Lower leg skin (tissue), 4 donors: ENCODE results near the gene ZNF148. TPM values are rescaled to one million over a fixed set of nuclear protein-coding genes. Genes with fewer than 3 reads are reported as not detected.

Source experiments
- DNase-seq, 2 donors: peaks; one replicate each; pipeline ENCODE4 v3.0.0-alpha.2; 2019; ENCODE audit warnings: low spot score in 2 of 2
- H3K4me3 ChIP-seq: fragments of 200-600 bp; sonication (generic); 2 replicates; pipeline ENCODE4 v1.5.1; 2017; ENCODE audit warnings: mild to moderate bottlenecking, low read depth; ENCODE audit not compliant: poor library complexity, severe bottlenecking
- POLR2A ChIP-seq, 2 donors: fragments of 450-650 bp; IDR thresholded peaks; one replicate each; pipeline ENCODE4 v1.6.1; 2016 to 2017; ENCODE audit warnings: antibody characterized with exemption in 2 of 2, mild to moderate bottlenecking in 1 of 2, moderate library complexity in 1 of 2
- WGBS, 2 donors: methylation state at CpG; one replicate each; pipeline ENCODE4 v1.1.5; 2018; 5-methylcytosine and 5-hydroxymethylcytosine counted together
- intact Hi-C: fragments of 100-400 bp; cut with DNase I; formaldehyde crosslinking; loops from one replicate; pipeline ENCODE4 v1.15.0; 2023; ENCODE audit warnings: low total_unique reads
- total RNA-seq, 4 donors: library from RNA; depleted of rRNA; stranded (reverse); fragments of >200 nt; gene quantifications; one replicate each; pipeline ENCODE4 v1.1.0, GENCODE V29; 2016
- TF ChIP-seq, protein P1 (sequence below), 3 donors: fragments of 450-650 bp; IDR thresholded peaks; one replicate each; pipeline ENCODE4 v1.5.1; 2016; ENCODE audit warnings: antibody characterized with exemption in 3 of 3, mild to moderate bottlenecking in 3 of 3, moderate library complexity in 2 of 3

ZNF148 gene
- total RNA-seq, 4 donors from 2014 or later, result 14.6 to 24.6 (median 17.7) TPM

DNA sequence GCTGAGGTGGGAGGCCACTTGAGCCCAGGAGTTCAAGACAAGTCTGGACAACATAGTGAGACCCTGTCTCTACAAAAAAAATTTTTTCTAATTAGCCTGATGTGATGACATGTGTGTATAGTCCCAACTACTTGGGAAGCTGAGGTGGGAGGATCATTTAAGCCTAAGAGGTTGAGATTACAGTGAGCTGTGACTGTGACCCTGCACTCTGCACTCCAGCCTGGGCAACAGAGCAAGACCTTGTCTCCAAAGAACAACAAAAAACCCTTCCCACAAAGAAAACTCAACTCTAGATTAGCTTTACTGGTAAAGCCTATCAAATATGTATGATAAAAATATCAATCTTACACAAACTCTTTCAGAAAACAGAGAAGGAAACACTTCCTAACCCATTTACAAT lies 68.5 kb downstream of the ZNF148 start:
- TF ChIP-seq, protein P1, sequence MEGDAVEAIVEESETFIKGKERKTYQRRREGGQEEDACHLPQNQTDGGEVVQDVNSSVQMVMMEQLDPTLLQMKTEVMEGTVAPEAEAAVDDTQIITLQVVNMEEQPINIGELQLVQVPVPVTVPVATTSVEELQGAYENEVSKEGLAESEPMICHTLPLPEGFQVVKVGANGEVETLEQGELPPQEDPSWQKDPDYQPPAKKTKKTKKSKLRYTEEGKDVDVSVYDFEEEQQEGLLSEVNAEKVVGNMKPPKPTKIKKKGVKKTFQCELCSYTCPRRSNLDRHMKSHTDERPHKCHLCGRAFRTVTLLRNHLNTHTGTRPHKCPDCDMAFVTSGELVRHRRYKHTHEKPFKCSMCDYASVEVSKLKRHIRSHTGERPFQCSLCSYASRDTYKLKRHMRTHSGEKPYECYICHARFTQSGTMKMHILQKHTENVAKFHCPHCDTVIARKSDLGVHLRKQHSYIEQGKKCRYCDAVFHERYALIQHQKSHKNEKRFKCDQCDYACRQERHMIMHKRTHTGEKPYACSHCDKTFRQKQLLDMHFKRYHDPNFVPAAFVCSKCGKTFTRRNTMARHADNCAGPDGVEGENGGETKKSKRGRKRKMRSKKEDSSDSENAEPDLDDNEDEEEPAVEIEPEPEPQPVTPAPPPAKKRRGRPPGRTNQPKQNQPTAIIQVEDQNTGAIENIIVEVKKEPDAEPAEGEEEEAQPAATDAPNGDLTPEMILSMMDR (IDR thresholded peaks at IDR 0.05), result no peak
- TF ChIP-seq POLR2A (IDR thresholded peaks at IDR 0.05), result no peak
- no peak overlapping the region for H3K4me3 ChIP-seq
- DNase-seq, result no peak
- intact Hi-C loops, result no loop called here

DNA sequence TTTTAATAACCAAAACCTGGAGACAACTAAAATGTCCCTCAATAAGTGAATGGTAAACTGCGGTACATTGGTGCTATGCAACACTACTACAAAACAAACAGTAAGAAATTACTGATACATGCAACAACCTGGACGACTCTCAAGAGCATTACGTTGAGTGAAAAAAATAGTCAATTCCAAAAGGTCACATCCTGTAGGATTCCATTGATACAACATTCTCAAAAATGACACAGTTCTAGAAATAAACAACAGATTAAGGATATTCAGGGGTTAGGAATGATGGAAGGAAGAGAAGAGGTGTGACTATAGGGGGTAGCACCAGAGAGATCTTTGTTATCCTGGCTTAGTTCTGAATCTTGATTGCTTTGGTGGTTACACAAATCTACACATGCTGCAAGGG lies 72.2 kb downstream of the ZNF148 start:
- no peak overlapping the region for H3K4me3 ChIP-seq
- no peak for DNase-seq
- 76 to 77% methylated on average over 3 of the region's 3 CpGs for WGBS, 2 donors
- intact Hi-C loops, result no loop called here
- TF ChIP-seq, protein P1 (IDR thresholded peaks at IDR 0.05), result no peak
- TF ChIP-seq POLR2A (IDR thresholded peaks at IDR 0.05), result no peak

DNA sequence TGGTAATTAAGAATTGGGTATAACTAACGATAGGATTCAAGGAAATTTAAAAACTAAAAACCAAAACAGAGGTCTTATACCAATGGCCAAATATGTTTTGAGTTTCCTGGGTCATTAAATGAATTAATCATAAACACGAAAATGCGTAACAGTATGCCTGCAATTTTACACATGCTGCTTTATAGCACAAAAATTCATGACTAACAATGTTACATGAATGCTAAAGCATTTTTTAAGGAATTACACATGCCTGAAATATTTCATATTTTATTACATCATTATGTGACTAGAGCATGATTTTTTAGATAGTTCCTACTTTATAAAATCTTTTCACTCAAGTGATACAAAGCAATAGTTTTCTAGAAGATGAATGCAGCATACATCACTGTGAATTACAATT lies 74.7 kb downstream of the ZNF148 start:
- intact Hi-C loops, result no loop called here
- TF ChIP-seq, protein P1 (IDR thresholded peaks at IDR 0.05), result no peak
- TF ChIP-seq POLR2A (IDR thresholded peaks at IDR 0.05), result no peak
- WGBS, 2 donors, result 65 to 85% methylated on average over 3 of the region's 3 CpGs
- H3K4me3 ChIP-seq, result no peak overlapping the region
- DNase-seq, result no peak

DNA sequence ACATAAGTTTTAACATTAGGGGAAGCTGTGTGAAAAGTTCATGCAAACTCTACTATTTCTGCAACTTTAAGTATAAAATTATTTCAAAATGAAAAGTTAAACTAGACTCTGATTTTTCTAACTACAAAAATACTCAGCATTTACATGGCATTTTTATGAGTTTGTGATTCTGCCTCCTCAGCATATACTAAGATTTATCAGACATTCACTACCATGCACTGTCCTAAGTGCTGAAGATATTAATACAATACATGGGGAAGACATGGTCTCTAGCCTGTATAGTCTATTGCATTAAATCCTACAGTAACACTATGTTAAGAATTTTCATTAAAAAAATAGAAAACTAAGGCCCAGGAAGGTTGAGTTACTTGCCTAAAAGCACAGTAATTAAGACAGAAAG lies 80.7 kb downstream of the ZNF148 start:
- intact Hi-C loops, result no loop called here
- no peak for TF ChIP-seq POLR2A (IDR thresholded peaks at IDR 0.05)
- TF ChIP-seq, protein P1 (IDR thresholded peaks at IDR 0.05), result no peak
- no peak for DNase-seq
- no peak overlapping the region for H3K4me3 ChIP-seq

DNA sequence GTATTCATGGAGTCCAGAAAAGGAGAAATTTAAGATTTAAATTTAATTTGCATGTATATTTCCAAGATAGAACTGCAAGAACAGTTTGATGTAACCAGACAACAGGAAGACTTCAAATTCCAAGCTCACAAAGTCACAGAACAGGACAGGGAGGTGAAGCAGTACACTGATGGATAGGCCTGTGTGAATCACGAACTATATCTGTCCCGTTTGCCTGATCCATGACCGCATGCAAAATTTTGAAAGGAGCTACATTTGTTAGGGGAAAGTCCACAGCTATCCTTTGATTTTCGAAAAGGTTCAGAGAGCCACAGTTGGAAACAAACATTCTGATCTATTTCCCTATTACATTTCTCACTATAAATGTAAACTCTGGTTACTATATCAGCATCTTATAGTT lies 83.1 kb downstream of the ZNF148 start:
- DNase-seq, result no peak
- H3K4me3 ChIP-seq, result no peak overlapping the region
- 96 to 98% methylated on average over 4 of the region's 4 CpGs for WGBS, 2 donors
- intact Hi-C loops, result no loop called here
- no peak for TF ChIP-seq POLR2A (IDR thresholded peaks at IDR 0.05)
- TF ChIP-seq, protein P1 (IDR thresholded peaks at IDR 0.05), result no peak

DNA sequence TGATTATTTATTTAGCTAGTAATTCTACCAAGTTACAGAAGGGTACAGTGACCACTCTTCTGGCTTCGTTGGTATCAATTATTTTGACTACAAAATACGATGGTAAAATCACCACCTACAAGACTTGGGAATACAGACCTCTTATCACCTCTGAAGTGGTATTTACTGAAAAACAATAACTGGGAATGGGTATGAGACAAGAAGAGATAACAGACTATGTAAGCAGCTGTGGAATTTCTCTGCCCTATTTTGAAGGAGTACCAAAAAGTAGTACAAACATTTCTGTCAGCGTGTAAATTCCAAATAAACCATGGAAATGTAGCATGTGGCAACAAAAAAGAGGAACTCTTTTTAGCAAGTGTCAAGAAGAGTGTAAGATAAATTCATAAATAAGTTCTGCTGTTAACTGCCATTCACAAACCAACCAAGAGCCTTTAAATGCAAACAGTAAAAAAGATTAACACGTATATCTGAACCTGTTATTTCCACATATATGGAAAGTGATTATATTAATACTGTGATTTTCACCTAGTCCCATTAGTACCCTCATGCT lies 85.6 kb downstream of the ZNF148 start:
- intact Hi-C loops, result no loop called here
- TF ChIP-seq POLR2A (IDR thresholded peaks at IDR 0.05), result no peak
- TF ChIP-seq, protein P1 (IDR thresholded peaks at IDR 0.05), result no peak
- no peak for DNase-seq
- no peak overlapping the region for H3K4me3 ChIP-seq
- 88 to 92% methylated on average over 4 of the region's 4 CpGs for WGBS, 2 donors
